ENCODE data around the gene ADM2.

Gene ADM2

DNA sequence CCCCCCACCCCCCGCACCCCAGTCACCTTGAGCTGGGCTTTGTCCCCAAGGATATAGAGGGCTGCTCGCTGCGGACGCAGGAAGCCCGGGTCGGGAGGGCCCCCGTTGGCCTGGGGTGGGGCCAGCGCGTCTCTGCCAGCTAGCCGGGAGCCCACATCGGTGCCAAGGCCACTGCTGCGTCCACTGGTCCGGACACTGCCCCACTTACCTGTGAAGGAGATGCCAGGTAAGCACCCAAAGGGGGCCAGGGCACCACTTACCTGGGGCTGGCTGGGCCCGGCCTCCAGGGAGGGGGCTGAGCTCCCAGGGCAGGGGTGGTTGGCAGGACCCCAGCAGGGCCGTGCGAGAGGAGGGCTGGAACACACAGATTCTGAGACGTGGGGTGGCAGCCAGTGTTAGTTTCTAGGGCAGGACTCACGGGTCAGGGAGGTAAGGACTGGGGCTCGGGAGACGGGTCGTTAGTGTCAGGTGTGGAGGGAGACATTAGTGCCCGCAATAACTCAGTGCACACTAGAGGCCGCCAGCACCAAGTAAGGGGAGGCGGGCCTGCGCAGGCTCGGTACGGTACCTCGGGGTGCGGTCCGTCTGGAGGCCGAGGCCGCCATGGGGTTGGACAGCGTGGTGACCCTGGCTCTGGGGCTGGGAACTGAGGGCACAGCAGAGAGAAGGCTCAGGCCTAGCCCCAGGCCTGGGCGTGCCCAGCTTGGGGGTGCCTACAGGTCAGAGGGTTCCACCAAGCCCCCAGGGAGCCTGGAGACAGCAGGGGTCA lies 24.7 kb upstream of the ADM2 start:
- TF ChIP-seq, protein P1, sequence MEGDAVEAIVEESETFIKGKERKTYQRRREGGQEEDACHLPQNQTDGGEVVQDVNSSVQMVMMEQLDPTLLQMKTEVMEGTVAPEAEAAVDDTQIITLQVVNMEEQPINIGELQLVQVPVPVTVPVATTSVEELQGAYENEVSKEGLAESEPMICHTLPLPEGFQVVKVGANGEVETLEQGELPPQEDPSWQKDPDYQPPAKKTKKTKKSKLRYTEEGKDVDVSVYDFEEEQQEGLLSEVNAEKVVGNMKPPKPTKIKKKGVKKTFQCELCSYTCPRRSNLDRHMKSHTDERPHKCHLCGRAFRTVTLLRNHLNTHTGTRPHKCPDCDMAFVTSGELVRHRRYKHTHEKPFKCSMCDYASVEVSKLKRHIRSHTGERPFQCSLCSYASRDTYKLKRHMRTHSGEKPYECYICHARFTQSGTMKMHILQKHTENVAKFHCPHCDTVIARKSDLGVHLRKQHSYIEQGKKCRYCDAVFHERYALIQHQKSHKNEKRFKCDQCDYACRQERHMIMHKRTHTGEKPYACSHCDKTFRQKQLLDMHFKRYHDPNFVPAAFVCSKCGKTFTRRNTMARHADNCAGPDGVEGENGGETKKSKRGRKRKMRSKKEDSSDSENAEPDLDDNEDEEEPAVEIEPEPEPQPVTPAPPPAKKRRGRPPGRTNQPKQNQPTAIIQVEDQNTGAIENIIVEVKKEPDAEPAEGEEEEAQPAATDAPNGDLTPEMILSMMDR (conservative IDR thresholded peaks at IDR 0.05; ENCODE audit: low read depth, low read length), result peak; percentile 33
- H3K4me3 ChIP-seq (ENCODE audit: low read depth, low read length), result no peak overlapping the region
- no peak for DNase-seq (ENCODE audit: low read depth)

DNA sequence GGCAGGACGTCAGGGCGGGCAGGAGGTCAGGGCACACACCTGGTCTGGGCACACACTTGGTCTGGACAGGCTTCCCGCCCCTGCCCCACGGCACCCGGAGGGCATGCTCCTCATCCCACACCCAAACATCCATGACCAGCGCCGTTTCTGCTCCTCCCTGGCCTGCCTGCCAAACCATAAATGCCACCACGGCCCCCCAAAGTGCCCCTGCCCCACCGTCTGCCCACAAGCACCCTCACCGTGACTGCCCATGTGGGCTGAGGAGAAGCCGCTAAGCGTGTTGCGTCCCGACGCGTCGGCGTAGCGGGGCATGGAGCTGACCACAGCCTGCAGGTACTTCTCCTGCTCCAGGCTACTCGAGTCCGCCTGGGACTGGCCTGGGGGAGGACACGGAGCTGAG lies 22.3 kb upstream of the ADM2 start:
- DNase-seq (ENCODE audit: low read depth), result no peak
- H3K4me3 ChIP-seq (ENCODE audit: low read depth, low read length), result no peak overlapping the region
- TF ChIP-seq, protein P1 (conservative IDR thresholded peaks at IDR 0.05; ENCODE audit: low read depth, low read length), result no peak

DNA sequence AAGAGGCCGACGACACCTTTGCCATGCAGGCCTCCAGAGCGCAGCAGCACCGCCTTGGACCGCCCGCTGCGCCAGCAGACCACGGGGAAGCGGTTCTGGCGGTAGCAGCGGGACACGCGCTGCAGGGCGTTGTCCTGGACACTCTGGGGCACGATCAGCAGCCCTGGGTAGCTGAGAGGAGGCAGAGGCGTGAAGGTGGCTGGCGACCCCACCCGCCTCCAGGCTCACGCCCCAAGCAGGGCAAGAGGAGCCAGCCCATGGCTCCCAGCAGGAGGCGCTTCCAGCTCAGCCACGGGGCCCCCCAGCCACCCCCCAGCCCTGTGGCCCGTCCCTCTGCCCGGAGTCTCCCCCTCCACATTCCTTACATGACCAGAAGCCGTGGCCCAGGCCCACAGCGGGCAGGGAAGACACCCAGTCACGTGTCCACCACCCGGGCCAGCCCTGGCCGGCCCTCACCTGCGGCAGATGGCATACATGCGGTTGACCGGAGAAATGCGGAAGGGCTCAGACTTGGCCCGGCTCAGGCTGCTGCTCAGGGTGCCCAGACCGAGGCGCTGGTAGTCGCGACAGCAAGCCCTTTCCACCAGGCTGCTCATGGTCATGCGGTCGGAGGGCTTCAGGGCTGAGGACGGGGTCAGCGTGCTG lies 21.7 kb upstream of the ADM2 start:
- H3K4me3 ChIP-seq (ENCODE audit: low read depth, low read length), result no peak overlapping the region
- DNase-seq (ENCODE audit: low read depth), result no peak
- TF ChIP-seq, protein P1 (conservative IDR thresholded peaks at IDR 0.05; ENCODE audit: low read depth, low read length), result no peak

DNA sequence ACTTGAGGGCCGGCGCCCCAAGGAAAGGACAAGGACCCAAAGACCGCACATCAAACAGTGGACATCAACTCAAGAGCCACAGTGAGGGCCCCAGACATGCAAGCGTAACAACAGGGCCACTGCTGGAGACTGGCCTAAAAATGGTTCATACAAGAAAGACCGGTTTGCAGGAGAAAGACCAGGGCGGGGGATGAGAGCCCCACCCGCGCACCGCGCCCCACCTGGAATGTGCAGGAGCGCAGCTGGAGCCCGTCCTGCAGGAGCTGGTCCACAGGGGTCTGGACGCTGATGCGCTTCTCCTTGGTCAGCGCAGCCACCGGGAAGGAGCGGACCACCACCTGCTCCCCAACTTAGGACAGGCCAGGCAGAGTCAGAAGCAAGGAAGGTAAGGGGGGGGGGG lies 20.4 kb upstream of the ADM2 start:
- DNase-seq (ENCODE audit: low read depth), result no peak
- H3K4me3 ChIP-seq (ENCODE audit: low read depth, low read length), result no peak overlapping the region
- TF ChIP-seq, protein P1 (conservative IDR thresholded peaks at IDR 0.05; ENCODE audit: low read depth, low read length), result no peak

DNA sequence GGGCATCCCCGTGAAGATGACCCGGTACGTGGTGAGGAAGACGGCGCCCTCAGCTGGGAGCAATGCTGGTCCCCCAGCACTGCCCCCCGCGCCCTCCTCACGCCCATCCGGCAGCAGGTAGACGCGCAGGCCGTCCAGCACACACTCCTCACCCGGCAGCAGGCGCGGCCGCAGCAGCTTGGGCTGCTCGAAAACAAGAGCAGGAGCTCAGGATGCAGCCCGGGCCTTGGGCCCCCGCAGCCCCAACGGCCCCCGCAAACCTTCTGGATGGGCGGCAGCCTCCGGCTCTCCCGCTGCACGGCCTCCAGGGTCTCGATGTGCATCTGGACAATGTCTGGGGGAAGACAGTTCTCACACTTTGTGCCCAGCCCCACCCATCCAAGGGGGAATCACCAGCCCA lies 19.8 kb upstream of the ADM2 start:
- H3K4me3 ChIP-seq (ENCODE audit: low read depth, low read length), result no peak overlapping the region
- TF ChIP-seq, protein P1 (conservative IDR thresholded peaks at IDR 0.05; ENCODE audit: low read depth, low read length), result no peak
- DNase-seq (ENCODE audit: low read depth), result no peak

DNA sequence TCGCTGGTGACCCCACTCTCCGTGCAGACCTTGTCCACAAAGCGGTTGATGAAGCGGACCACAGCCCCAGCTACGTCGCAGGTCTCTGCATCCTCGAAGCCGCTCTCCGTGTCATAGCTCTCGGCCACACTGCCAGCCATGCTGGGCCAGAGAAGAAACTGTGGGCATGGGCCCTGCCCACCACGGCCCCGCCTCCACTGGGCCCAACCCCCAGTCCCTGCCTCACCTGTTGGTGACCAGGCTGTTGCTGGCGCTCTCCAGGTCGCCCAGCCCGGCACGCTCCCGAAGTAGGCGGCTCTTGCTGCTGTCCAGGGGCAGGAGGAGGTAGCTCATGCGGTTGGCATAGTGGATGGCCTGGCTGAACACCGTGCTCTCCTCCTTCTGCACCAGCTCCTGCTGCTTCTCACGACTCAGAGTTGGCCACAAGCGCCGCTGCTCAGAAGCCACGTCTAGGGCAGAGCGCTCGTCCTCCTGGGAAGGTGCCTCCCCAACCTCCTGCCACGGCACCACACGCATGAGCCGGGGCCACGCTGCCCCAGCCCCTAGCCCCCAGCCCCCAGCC lies 19.3 kb upstream of the ADM2 start:
- H3K4me3 ChIP-seq (ENCODE audit: low read depth, low read length), result no peak overlapping the region
- no peak for DNase-seq (ENCODE audit: low read depth)
- TF ChIP-seq, protein P1 (conservative IDR thresholded peaks at IDR 0.05; ENCODE audit: low read depth, low read length), result no peak
